Fibroblast of peridontal ligament (primary cell): ENCODE results near the gene TMEM134.

Experiments
- DNase-seq: peaks from one replicate; pipeline ENCODE4 v3.0.0-alpha.2; 2010; ENCODE audit errors: extremely low read depth

TMEM134 gene

DNA sequence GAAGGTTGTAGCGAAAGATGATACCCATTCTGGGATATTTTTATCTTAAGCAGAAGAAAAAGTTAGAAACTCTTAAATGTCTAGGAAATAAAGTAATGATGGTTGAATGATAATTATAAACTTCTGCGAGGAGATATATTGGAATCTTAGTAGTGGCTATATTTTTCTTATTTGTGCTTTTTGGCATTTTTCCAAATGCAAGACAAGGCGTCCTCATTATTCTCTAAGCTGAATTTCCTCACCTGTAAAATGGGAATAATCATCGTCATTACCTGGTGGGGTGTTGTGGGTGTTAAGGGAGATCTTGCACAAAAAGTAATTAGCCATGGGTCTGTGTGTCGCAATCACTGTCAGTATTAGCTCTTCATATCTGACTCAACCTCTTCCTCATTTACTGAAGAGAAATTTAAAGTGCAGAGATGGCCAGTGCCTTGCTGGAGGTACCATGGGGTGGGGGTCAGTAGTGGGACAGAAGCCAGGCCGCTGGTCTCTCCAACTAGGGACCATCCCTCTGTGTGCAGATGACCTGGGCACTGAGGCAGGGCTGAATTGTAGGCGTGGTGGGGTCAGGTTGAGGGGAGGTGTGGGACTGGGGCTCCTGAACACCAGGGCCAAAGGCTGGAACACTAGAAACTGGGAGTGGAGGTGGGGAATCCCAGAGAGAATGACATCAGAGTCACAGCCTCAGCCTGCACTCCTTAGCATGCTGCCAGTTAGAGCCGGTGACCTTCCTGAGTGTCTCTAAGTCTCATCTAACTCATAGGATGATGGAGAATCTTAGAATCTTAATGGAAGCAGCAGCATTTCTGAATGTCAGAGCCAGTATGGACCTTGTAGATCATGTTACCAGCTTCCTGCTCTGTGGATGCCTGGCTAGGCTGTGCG lies 32.0 kb upstream of the TMEM134 start:
- no peak for DNase-seq

DNA sequence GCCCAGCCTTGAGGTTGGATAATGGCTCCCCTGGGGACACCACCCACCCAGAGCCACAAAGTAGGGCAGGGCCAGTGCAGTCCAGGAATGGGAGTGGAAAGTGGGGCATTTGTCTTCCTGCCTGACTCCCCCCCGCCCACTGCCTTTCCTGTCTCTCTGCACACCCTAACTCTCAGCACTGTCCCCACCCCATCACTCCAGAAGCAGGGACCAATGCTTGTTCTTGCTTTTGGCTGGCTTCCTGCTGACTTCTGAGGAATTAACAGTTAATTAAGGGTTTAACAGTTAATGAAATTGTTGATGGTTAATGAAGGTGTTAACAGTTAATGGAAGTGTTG lies 31.4 kb upstream of the TMEM134 start:
- DNase-seq = no peak

DNA sequence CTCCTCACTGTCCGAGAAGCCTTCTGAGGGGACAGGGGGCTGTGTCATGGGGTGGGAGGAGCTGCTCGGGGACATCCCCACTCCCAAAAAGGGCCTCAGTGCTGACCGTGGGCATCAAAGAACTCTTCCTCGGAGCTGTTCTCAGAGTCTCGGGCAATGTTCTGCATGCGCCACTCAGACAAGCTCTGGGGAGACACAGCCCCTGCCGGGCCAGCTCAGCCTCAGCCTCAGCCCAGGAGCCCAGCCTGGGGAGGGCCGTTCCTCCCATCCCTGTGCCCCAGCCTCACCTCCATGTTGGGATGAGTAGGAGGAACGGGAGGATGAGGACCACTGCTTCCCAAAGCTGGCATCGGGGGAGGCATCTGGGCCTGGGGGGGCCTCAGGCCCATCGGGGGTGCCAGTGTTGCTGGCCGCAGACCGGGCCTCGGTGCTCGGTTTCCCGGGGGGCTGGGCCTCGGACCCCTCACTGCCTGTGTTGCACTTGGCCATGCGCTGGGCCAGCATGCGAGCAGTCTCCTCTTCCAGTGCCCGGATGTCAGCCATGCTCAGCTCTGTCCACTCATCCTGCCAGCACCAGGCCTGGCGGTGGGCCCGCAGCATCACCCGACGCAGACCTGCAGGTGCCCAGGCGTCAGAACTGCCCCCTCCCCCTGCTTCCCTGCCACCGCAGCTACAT lies 30.9 kb upstream of the TMEM134 start:
- no peak for DNase-seq

- DNase-seq = no peak
Observed at GRCh38 chr11:67498544-67498972, 29.5 kb upstream of the TMEM134 start.

DNA sequence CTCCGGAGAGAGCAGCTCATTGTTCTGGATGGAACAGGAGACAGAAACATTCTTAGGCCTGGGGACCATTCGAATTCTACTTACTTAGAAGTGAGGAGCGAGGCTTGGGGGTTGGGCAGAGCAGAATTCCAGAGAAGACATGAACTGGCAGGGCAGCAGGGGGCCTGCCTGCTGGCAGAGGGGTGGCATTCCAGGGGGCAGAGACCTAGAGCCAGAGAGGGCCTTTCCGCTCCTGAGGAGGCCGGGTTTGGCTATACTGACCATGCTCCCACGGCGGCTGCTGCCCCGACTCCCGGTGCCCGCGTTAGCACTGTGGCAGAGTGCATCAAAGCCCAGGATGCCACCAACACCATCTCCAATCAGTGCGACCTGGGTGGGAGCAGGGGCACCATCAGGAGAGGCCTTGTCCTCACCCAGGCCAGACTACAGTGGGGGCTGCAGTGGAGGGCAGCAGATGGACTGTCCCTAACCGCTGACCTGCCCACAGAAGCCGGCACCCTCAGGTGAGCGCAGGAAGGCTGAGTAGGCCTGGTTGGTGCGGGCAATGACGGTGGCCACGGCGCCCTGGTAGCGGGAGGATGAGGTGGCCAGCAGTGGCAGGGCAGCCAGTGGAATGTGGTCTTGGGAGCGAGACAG lies 28.7 kb upstream of the TMEM134 start:
- DNase-seq = no peak

DNA sequence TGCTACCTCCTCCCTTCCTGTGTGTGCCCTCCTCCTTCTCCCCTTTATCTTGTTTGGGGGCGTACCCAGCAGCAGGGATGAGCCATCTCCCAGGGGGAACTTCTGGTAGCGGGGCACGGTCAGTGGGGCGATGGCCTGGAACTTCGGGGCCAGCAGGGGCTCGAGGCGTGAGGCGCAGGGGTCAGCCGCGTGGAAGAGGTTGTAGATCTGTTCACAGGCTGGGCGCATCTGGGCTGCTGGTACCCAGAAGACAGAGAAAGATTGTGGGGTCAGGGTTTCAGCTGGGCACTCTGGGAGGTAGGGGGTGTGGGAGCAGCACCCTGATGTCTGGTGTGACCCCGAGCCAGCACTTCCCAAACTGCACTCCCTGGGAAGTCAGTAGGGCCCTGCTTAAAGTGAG lies 27.1 kb upstream of the TMEM134 start:
- DNase-seq = no peak

DNA sequence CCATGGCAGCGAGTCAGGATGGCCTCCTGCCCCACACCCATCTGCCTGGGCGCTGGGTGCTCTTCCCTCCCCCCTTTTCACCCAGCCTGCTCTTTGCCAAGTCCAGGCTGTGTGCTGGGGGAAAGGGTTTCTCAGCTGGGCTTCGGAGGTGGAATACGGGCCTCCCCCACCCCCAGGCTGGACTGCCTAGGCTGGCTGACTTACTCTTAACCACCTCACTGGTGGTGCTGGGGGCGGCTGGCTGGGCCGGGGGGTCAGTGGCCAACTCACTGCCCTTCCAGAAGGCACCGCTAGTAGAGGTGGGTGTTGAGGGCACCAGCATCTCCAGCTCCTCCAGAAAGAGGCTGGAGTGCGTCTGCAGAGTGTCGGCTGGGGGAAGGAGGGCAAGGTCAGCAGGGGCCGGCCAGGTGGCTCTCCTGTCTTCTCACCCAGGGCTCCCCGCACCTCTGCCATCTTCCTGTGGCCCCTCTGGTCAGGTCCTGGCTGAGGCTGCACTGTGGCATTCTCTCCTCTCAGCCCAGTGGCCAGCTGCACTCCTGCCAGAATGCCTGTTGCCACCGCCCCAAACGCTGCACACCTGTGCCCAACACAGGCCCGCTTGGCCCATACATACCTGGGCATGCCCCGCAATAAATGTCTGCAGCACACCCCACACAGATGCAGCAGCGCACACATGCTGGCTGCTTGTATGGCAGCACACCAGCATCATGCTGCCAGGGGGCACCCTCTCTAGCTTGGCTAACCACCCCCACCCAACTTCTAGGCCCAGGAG lies 26.4 kb upstream of the TMEM134 start:
- no peak for DNase-seq

- DNase-seq = no peak
Observed at GRCh38 chr11:67494371-67495233, 25.6 kb upstream of the TMEM134 start.

DNA sequence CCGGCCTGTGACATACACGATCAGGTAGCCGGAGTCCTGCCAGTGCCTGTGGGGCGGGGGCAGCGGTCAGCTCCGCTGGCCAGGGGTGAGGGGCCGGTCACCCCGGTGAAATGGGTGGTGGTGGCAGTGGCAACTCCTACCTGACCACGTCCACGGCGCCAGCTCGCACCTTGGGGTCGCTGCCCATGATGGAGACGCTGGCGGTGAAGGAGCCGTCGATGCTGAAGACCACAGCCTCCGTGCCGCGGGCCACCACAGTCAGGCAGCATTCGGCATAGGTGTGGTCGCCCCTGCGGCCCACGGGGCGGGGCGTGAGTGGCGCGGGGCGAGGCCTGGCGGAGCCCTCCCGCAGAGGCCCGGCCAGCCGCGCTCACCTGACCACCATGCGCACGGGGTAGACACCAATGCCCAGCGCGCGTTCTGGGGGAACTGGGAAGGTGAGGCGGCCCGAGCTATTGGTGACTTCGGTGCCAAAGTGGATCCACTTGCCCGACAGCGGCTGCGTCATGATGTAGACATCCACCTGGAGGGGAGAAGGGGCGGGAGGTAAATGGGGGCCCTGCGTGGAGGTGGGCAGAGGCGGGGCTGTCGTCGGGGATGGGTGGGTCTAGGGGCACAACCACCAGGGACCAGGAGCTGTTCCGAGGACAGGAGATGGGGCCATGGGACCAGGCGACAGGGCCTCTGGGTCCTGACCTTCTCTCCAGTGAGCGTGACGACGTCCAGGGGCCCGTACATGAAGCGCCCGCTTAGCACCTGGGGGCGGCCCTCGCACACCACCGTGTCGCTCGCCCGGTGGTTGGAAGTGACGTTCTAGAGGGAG lies 24.7 kb upstream of the TMEM134 start:
- DNase-seq = no peak

DNA sequence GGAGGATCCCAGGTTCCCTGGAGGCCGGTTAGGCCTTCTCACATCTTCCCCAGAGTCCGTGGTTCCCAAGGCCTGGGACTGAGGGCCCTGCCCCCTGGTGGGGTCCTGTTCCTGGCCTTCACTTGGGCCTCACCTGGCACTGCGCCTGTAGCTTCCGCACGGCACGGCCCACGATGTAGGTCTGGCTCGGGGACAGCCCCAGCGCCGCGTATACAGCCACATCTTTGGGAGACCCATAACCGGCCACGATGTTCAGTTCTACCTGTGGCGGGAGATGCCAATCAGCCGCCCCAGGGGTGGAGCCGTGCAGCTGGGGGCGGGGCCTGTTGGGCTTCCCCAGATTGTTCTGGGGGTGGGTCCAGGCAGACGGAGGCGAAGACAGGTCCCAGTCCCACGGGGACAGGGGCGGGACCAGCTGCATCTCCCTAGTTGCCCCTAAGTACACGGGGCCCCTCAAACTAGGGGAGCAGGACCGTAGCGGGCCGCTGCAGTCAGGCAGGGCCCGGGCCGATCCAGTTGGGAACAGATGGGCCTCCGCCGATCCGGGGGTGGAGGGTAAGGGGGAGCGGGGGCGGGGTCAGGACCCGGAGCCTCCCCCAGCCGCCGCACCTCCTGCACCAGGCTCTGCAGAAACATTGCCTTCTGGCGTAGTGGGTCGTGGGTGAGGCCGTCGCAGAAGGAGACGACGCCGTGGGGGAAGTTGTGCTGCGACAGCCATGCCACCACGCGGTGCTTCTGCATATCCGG lies 23.9 kb upstream of the TMEM134 start:
- DNase-seq = no peak

- DNase-seq = no peak
Observed at GRCh38 chr11:67492069-67492727, 23.1 kb upstream of the TMEM134 start.

GRCh38 chr11:67491276-67492068 lies 22.4 kb upstream of the TMEM134 start:
- DNase-seq = no peak

DNA sequence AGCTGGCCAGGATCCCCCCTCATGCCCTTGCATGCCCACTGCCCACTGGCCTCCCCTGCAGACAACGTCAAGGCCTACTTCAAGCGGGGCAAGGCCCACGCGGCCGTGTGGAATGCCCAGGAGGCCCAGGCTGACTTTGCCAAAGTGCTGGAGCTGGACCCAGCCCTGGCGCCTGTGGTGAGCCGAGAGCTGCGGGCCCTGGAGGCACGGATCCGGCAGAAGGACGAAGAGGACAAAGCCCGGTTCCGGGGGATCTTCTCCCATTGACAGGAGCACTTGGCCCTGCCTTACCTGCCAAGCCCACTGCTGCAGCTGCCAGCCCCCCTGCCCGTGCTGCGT lies 21.6 kb upstream of the TMEM134 start:
- no peak for DNase-seq

GRCh38 chr11:67489885-67490726 lies 21.1 kb upstream of the TMEM134 start:
- no peak for DNase-seq

DNA sequence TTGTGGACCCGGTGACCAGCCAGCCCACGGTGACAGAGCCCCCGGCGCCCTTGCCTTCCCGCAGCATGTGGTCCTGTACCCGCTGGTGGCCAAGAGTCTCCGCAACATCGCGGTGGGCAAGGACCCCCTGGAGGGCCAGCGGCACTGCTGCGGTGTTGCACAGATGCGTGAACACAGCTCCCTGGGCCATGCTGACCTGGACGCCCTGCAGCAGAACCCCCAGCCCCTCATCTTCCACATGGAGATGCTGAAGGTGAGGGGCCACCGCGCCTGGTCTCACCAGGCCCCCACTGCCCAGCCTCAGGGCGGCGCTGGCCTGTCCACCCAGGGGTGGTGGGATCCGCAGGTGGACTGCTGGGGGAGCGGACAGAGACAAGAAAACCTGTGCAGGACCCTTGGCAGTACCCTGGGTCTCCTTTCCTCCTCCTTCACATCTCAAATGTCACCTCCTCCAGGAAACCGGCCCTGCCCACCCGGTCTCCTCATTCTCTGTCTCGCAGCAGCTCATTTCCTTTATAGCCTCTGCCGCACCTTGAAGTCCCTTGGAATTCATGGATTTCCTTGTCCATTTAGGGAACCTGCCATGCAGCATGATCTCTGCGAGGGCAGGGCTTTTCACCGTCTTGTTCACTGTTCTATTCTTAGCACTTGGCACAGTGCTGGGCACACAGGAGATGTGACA lies 20.3 kb upstream of the TMEM134 start:
- no peak for DNase-seq

GRCh38 chr11:67486481-67487195 lies 17.6 kb upstream of the TMEM134 start:
- no peak for DNase-seq
